Thyroid gland (tissue), 4 donors: ENCODE data around the gene MMAB.

Experiments
- CTCF ChIP-seq, 6 experiments: fragments of 200-600 bp in 3 of 6; fragments of 450-650 bp in 3 of 6; sonication (generic) in 3 of 6; IDR thresholded peaks; one replicate each; pipeline ENCODE4 v1.5.1; 2016 to 2019; ENCODE audit warnings: antibody characterized with exemption in 6 of 6, mild to moderate bottlenecking in 2 of 6, inconsistent platforms in 1 of 6, moderate library complexity in 1 of 6
- POLR2A ChIP-seq, 2 donors: fragments of 450-650 bp; IDR thresholded peaks; one replicate each; pipeline ENCODE4 v1.6.1; 2017; ENCODE audit warnings: antibody characterized with exemption in 2 of 2, mild to moderate bottlenecking in 2 of 2, moderate library complexity in 1 of 2

DNA sequence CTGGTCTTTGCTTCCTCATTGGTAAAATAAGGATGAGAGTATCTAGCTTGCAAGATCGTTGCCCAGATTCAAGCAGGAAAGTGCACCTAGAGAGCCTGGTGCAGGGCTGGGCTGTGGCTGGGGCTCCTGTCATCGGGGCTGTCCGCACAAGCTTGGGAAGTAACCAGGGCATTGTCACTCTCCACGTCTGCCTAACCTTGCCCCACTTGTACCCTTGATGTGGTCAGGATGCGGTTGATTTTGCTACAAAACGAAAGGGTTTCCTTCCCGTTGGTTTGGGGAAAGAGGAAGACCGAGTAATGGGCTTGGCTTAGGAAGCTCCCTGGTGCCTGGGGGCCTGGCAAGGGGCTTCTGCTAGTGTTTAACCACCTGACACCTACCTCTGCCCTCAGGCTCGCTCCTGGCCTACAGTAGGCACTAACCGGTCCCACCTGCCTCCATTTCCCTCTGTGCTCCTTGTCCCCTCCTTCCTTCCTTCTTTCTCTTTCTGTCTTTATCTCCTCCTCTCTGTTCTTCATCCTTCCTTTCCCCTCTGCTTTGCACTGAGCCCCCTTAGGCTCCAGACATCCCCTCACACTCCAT is 22.1 kb upstream of the MMAB start:
- no peak for TF ChIP-seq CTCF (IDR thresholded peaks at IDR 0.05)
- TF ChIP-seq POLR2A (IDR thresholded peaks at IDR 0.05), result no peak
